Measurements from ENCODE around the gene NKRF. TPM values are rescaled to one million over a fixed set of nuclear protein-coding genes. Genes with fewer than 3 reads are reported as not detected.

The NKRF gene
- total and polyA plus RNA-seq, 9 of the 15 experiments (the other 6 are each of a cell fraction or from before 2014, with no cell fraction given): 8.9 to 31.9 (median 19.0) TPM

DNA sequence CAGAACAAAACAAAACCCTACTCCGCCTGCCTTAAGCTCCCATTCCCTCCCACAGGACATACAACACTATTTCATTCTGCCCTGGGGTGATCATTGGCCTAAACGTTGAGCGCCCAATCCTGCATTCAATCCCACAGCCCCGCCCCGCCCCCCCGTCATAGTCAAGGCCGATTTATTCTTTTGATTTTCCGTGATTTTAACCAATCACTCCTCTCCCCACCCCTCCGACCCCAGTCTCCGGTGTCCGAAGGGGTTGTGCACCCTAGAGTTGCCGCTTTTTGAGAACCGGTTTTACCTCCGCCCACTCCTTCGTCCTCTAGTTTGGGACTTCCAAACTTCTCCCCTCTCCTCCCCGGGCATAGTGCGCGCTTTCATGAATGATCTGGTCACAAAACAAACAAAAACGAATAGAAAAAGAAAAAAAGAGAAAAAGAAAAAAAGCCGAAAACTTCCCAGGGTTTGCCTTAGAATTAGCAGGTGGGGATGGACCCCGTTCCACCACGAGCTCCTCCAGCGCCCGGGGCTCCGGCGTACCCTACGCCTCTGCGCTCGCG lies 32.3 kb downstream of the NKRF start (continued):
- TF ChIP-seq, protein P1, sequence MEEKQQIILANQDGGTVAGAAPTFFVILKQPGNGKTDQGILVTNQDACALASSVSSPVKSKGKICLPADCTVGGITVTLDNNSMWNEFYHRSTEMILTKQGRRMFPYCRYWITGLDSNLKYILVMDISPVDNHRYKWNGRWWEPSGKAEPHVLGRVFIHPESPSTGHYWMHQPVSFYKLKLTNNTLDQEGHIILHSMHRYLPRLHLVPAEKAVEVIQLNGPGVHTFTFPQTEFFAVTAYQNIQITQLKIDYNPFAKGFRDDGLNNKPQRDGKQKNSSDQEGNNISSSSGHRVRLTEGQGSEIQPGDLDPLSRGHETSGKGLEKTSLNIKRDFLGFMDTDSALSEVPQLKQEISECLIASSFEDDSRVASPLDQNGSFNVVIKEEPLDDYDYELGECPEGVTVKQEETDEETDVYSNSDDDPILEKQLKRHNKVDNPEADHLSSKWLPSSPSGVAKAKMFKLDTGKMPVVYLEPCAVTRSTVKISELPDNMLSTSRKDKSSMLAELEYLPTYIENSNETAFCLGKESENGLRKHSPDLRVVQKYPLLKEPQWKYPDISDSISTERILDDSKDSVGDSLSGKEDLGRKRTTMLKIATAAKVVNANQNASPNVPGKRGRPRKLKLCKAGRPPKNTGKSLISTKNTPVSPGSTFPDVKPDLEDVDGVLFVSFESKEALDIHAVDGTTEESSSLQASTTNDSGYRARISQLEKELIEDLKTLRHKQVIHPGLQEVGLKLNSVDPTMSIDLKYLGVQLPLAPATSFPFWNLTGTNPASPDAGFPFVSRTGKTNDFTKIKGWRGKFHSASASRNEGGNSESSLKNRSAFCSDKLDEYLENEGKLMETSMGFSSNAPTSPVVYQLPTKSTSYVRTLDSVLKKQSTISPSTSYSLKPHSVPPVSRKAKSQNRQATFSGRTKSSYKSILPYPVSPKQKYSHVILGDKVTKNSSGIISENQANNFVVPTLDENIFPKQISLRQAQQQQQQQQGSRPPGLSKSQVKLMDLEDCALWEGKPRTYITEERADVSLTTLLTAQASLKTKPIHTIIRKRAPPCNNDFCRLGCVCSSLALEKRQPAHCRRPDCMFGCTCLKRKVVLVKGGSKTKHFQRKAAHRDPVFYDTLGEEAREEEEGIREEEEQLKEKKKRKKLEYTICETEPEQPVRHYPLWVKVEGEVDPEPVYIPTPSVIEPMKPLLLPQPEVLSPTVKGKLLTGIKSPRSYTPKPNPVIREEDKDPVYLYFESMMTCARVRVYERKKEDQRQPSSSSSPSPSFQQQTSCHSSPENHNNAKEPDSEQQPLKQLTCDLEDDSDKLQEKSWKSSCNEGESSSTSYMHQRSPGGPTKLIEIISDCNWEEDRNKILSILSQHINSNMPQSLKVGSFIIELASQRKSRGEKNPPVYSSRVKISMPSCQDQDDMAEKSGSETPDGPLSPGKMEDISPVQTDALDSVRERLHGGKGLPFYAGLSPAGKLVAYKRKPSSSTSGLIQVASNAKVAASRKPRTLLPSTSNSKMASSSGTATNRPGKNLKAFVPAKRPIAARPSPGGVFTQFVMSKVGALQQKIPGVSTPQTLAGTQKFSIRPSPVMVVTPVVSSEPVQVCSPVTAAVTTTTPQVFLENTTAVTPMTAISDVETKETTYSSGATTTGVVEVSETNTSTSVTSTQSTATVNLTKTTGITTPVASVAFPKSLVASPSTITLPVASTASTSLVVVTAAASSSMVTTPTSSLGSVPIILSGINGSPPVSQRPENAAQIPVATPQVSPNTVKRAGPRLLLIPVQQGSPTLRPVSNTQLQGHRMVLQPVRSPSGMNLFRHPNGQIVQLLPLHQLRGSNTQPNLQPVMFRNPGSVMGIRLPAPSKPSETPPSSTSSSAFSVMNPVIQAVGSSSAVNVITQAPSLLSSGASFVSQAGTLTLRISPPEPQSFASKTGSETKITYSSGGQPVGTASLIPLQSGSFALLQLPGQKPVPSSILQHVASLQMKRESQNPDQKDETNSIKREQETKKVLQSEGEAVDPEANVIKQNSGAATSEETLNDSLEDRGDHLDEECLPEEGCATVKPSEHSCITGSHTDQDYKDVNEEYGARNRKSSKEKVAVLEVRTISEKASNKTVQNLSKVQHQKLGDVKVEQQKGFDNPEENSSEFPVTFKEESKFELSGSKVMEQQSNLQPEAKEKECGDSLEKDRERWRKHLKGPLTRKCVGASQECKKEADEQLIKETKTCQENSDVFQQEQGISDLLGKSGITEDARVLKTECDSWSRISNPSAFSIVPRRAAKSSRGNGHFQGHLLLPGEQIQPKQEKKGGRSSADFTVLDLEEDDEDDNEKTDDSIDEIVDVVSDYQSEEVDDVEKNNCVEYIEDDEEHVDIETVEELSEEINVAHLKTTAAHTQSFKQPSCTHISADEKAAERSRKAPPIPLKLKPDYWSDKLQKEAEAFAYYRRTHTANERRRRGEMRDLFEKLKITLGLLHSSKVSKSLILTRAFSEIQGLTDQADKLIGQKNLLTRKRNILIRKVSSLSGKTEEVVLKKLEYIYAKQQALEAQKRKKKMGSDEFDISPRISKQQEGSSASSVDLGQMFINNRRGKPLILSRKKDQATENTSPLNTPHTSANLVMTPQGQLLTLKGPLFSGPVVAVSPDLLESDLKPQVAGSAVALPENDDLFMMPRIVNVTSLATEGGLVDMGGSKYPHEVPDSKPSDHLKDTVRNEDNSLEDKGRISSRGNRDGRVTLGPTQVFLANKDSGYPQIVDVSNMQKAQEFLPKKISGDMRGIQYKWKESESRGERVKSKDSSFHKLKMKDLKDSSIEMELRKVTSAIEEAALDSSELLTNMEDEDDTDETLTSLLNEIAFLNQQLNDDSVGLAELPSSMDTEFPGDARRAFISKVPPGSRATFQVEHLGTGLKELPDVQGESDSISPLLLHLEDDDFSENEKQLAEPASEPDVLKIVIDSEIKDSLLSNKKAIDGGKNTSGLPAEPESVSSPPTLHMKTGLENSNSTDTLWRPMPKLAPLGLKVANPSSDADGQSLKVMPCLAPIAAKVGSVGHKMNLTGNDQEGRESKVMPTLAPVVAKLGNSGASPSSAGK (IDR thresholded peaks at IDR 0.05): peak; percentile 57; the same call in 1 of the 2 replicates
- no peak for TF ChIP-seq MEF2A (IDR thresholded peaks at IDR 0.05; ENCODE audit: control insufficient read depth, low read depth, low read length)
- peak; percentile 82 to 88 for TF ChIP-seq KDM1A (IDR thresholded peaks at IDR 0.05)
- TF ChIP-seq DPF2 (IDR thresholded peaks at IDR 0.05): peak; percentile 29; the same call in 1 of the 2 replicates
- peak; percentile 67 for TF ChIP-seq EGR1 (conservative IDR thresholded peaks at IDR 0.05)
- no peak for TF ChIP-seq STAT5B (CRISPR knock-in tag; IDR thresholded peaks at IDR 0.05)
- peak; percentile 41; the same call in 1 of the 2 replicates for TF ChIP-seq HDAC2 (IDR thresholded peaks at IDR 0.05)
- no peak for TF ChIP-seq SMARCA4 (IDR thresholded peaks at IDR 0.05)
- TF ChIP-seq PHF21A (IDR thresholded peaks at IDR 0.05; ENCODE audit: borderline replicate concordance, low read depth): peak; percentile 55; the same call in 1 of the 2 replicates
- TF ChIP-seq ZNF384 (IDR thresholded peaks at IDR 0.05; ENCODE audit: low read depth, low read length): no peak
- TF ChIP-seq, protein P2, sequence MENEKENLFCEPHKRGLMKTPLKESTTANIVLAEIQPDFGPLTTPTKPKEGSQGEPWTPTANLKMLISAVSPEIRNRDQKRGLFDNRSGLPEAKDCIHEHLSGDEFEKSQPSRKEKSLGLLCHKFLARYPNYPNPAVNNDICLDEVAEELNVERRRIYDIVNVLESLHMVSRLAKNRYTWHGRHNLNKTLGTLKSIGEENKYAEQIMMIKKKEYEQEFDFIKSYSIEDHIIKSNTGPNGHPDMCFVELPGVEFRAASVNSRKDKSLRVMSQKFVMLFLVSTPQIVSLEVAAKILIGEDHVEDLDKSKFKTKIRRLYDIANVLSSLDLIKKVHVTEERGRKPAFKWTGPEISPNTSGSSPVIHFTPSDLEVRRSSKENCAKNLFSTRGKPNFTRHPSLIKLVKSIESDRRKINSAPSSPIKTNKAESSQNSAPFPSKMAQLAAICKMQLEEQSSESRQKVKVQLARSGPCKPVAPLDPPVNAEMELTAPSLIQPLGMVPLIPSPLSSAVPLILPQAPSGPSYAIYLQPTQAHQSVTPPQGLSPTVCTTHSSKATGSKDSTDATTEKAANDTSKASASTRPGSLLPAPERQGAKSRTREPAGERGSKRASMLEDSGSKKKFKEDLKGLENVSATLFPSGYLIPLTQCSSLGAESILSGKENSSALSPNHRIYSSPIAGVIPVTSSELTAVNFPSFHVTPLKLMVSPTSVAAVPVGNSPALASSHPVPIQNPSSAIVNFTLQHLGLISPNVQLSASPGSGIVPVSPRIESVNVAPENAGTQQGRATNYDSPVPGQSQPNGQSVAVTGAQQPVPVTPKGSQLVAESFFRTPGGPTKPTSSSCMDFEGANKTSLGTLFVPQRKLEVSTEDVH (IDR thresholded peaks at IDR 0.05; ENCODE audit: low read depth, partially characterized antibody): peak; percentile 17
- TF ChIP-seq TBL1XR1 (IDR thresholded peaks at IDR 0.05; ENCODE audit: low read length in 2 of 2): no peak
- TF ChIP-seq CC2D1A (IDR thresholded peaks at IDR 0.05): 0 out of 2 replicates have a peak, but pooled peaks have one; percentile 30
- peak; percentile 46 for TF ChIP-seq HDAC3 (IDR thresholded peaks at IDR 0.05; ENCODE audit: borderline replicate concordance, partially characterized antibody)
